H1 (cell line): Measurements from ENCODE around the gene HINT2. TPM values are rescaled to one million over a fixed set of nuclear protein-coding genes. Genes with fewer than 3 reads are reported as not detected.

ENCODE experiments used
- BACH1 ChIP-seq: IDR thresholded peaks from 2 replicates; pipeline ENCODE4 v1.6.1; 2012; ENCODE audit warnings: low read length, improper control_type of control experiment
- BCL11A ChIP-seq, 2 experiments: IDR thresholded peaks; one replicate each; pipeline ENCODE4 v1.6.1; 2011; ENCODE audit warnings: low read depth in 2 of 2, low read length in 2 of 2, mild to moderate bottlenecking in 2 of 2
- BRCA1 ChIP-seq: IDR thresholded peaks from 2 replicates; pipeline ENCODE4 v1.6.1; 2012; ENCODE audit warnings: low read depth, low read length, improper control_type of control experiment
- CEBPB ChIP-seq: IDR thresholded peaks from 2 replicates; pipeline ENCODE4 v1.6.1; 2012; ENCODE audit warnings: low read depth, low read length
- EZH2 ChIP-seq: fragments of 200-600 bp; sonication (generic); IDR thresholded peaks from 2 replicates; pipeline ENCODE4 v1.7.1; 2012; ENCODE audit warnings: low read depth, mild to moderate bottlenecking, moderate library complexity, low read length, inconsistent platforms; ENCODE audit not compliant: severe bottlenecking
- GTF2F1 ChIP-seq: IDR thresholded peaks from 2 replicates; pipeline ENCODE4 v1.6.1; 2012; ENCODE audit warnings: low read depth, low read length, improper control_type of control experiment, borderline replicate concordance
- JUN ChIP-seq: IDR thresholded peaks from 2 replicates; pipeline ENCODE4 v1.6.1; 2011; ENCODE audit warnings: low read depth, mild to moderate bottlenecking, improper control_type of control experiment, low read length
- POLR2A ChIP-seq, 2 experiments: IDR thresholded peaks; 1 replicate in 1 of 2; 2 replicates in 1 of 2; pipeline ENCODE4 v1.6.1; 2011; ENCODE audit warnings: low read depth in 2 of 2, low read length in 2 of 2, mild to moderate bottlenecking in 2 of 2; ENCODE audit errors: control extremely low read depth in 1 of 2
- SIX5 ChIP-seq: IDR thresholded peaks from 2 replicates; pipeline ENCODE4 v1.6.1; 2011; ENCODE audit warnings: mild to moderate bottlenecking, low read depth, low read length
- SP1 ChIP-seq: IDR thresholded peaks from 2 replicates; pipeline ENCODE4 v1.6.1; 2011; ENCODE audit warnings: low read depth, low read length
- SP2 ChIP-seq: IDR thresholded peaks from 2 replicates; pipeline ENCODE4 v1.6.1; 2012; ENCODE audit warnings: mild to moderate bottlenecking, low read length, inconsistent platforms
- TAF7 ChIP-seq: optimal IDR thresholded peaks from 2 replicates; pipeline ENCODE3; 2011; ENCODE audit warnings: low read depth, mild to moderate bottlenecking, inconsistent platforms, low read length, moderate library complexity, borderline replicate concordance
- polyA plus RNA-seq, 7 experiments: library from polyadenylated mRNA; depleted of rRNA in 3 of 7; stranded (reverse) in 5 of 7; unstranded in 2 of 7; fragments of >200 nt in 5 of 7; fragments of 200-250 nt in 2 of 7; gene quantifications; 1 replicate in 5 of 7; 2 replicates in 1 of 7; 4 replicates in 1 of 7; pipeline versions ENCODE4 v1.2.1 to v1.2.3, GENCODE V29; 2011 to 2013; ENCODE audit warnings: missing spikeins in 2 of 7, mixed read lengths in 2 of 7
- total RNA-seq: library from RNA; stranded (reverse); fragmentation: NEBNext Ultra II Directional; extraction: Animal tissue kit (Norgen Biotek cat#: 25700); gene quantifications from 2 replicates; pipeline ENCODE4 v1.2.1, GENCODE V29; 2021
- TF ChIP-seq, protein P1 (sequence below): fragments of 300-600 bp; sonication (generic); IDR thresholded peaks from 2 replicates; pipeline ENCODE4 v1.7.1; 2012; ENCODE audit warnings: low read length, moderate library complexity, mild to moderate bottlenecking, inconsistent platforms; ENCODE audit not compliant: insufficient replicate concordance

The HINT2 gene
- total and polyA plus RNA-seq, 2 of the 8 experiments (the other 6 are each of a cell fraction or from before 2014, with no cell fraction given) = 32.1 to 51.2 TPM

DNA sequence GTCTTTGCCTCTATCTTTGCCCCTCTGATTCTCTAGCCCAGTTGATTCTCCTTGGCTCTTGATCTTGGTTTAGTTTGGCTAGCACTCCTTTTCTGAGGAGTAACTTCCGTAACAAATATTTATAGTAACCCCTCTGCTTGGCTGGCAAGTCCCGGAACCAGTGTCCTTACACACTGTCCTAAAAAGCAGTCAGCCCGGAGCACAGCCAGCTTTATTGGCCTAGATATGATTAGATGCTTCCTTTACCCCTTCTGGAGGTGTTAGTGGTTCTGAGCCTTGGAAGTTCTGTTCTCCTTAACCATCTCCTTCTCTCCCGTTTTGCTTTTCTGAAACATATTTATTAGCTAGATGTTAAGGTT lies 43.8 kb downstream of the HINT2 start (continued):
- TF ChIP-seq, protein P1, sequence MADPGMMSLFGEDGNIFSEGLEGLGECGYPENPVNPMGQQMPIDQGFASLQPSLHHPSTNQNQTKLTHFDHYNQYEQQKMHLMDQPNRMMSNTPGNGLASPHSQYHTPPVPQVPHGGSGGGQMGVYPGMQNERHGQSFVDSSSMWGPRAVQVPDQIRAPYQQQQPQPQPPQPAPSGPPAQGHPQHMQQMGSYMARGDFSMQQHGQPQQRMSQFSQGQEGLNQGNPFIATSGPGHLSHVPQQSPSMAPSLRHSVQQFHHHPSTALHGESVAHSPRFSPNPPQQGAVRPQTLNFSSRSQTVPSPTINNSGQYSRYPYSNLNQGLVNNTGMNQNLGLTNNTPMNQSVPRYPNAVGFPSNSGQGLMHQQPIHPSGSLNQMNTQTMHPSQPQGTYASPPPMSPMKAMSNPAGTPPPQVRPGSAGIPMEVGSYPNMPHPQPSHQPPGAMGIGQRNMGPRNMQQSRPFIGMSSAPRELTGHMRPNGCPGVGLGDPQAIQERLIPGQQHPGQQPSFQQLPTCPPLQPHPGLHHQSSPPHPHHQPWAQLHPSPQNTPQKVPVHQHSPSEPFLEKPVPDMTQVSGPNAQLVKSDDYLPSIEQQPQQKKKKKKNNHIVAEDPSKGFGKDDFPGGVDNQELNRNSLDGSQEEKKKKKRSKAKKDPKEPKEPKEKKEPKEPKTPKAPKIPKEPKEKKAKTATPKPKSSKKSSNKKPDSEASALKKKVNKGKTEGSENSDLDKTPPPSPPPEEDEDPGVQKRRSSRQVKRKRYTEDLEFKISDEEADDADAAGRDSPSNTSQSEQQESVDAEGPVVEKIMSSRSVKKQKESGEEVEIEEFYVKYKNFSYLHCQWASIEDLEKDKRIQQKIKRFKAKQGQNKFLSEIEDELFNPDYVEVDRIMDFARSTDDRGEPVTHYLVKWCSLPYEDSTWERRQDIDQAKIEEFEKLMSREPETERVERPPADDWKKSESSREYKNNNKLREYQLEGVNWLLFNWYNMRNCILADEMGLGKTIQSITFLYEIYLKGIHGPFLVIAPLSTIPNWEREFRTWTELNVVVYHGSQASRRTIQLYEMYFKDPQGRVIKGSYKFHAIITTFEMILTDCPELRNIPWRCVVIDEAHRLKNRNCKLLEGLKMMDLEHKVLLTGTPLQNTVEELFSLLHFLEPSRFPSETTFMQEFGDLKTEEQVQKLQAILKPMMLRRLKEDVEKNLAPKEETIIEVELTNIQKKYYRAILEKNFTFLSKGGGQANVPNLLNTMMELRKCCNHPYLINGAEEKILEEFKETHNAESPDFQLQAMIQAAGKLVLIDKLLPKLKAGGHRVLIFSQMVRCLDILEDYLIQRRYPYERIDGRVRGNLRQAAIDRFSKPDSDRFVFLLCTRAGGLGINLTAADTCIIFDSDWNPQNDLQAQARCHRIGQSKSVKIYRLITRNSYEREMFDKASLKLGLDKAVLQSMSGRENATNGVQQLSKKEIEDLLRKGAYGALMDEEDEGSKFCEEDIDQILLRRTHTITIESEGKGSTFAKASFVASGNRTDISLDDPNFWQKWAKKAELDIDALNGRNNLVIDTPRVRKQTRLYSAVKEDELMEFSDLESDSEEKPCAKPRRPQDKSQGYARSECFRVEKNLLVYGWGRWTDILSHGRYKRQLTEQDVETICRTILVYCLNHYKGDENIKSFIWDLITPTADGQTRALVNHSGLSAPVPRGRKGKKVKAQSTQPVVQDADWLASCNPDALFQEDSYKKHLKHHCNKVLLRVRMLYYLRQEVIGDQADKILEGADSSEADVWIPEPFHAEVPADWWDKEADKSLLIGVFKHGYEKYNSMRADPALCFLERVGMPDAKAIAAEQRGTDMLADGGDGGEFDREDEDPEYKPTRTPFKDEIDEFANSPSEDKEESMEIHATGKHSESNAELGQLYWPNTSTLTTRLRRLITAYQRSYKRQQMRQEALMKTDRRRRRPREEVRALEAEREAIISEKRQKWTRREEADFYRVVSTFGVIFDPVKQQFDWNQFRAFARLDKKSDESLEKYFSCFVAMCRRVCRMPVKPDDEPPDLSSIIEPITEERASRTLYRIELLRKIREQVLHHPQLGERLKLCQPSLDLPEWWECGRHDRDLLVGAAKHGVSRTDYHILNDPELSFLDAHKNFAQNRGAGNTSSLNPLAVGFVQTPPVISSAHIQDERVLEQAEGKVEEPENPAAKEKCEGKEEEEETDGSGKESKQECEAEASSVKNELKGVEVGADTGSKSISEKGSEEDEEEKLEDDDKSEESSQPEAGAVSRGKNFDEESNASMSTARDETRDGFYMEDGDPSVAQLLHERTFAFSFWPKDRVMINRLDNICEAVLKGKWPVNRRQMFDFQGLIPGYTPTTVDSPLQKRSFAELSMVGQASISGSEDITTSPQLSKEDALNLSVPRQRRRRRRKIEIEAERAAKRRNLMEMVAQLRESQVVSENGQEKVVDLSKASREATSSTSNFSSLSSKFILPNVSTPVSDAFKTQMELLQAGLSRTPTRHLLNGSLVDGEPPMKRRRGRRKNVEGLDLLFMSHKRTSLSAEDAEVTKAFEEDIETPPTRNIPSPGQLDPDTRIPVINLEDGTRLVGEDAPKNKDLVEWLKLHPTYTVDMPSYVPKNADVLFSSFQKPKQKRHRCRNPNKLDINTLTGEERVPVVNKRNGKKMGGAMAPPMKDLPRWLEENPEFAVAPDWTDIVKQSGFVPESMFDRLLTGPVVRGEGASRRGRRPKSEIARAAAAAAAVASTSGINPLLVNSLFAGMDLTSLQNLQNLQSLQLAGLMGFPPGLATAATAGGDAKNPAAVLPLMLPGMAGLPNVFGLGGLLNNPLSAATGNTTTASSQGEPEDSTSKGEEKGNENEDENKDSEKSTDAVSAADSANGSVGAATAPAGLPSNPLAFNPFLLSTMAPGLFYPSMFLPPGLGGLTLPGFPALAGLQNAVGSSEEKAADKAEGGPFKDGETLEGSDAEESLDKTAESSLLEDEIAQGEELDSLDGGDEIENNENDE = no peak
- TF ChIP-seq BACH1 (no peak), JUN (no peak), SP2 (no peak), SP1 (no peak), EZH2 (no peak), CEBPB (no peak), BCL11A (IDR thresholded peaks at IDR 0.05; ENCODE audit: low read depth in 2 of 2, low read length in 2 of 2) (no peak), SIX5 (no peak), BRCA1 (no peak), GTF2F1 (no peak), POLR2A (IDR thresholded peaks at IDR 0.05; ENCODE audit: control extremely low read depth in 1 of 2, low read depth in 2 of 2, low read length in 2 of 2) (no peak), TAF7 (no peak)
